ENCODE measurements around the gene KCTD15.
"Not testable (repeated sequence)": the region's sequence is repeated elsewhere in the genome, so short reads cannot be mapped to it uniquely, and the experiment has no call there.

GRCh38 chr19:33819078-33819477 is 22.4 kb downstream of the KCTD15 start:
- not testable (repeated sequence) for TF ChIP-seq CTCF (conservative IDR thresholded peaks at IDR 0.05; ENCODE audit: low read depth, low read length); USF2 (IDR thresholded peaks at IDR 0.05; ENCODE audit: low read depth, low read length)

All from IMR-90 (cell line).